Epithelial cell of esophagus (primary cell): ENCODE results near the gene FTO.
A peak's percentile ranks its signal among the peaks of the same experiment; 100 is the strongest.

Source experiments
- DNase-seq: peaks from one replicate; pipeline ENCODE4 v3.0.0; 2010; ENCODE audit warnings: low read depth
- H3K4me3 ChIP-seq: 2 replicates; pipeline ENCODE4 v1.5.1; 2011; ENCODE audit warnings: mild to moderate bottlenecking, low read length, control low read depth
- TF ChIP-seq, protein P1 (sequence below): IDR thresholded peaks from 2 replicates; pipeline ENCODE4 v1.5.1; 2011; ENCODE audit warnings: low read depth, mild to moderate bottlenecking, low read length, control low read depth, inconsistent platforms; ENCODE audit not compliant: insufficient read depth; ENCODE audit errors: missing control alignments

Gene FTO

DNA sequence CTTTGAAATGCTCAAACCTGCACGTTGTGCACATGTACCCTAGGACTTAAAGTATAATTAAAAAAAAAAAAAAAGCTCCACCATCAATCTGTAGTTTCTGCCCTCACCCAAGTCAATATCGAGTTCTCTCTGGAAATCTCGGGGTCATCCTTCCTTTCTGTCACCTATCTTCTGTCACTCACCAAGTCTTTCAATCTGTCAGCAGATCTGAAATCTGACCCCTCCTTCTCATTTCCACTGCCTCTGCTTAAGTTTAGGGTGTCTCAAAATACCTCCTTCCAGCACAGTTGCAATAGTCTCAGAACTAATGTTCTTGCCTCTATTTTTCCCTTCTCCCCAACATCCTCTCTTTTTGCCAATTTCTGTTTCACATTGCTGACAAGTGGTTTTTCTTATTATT is 32.3 kb downstream of the FTO start:
- TF ChIP-seq, protein P1, sequence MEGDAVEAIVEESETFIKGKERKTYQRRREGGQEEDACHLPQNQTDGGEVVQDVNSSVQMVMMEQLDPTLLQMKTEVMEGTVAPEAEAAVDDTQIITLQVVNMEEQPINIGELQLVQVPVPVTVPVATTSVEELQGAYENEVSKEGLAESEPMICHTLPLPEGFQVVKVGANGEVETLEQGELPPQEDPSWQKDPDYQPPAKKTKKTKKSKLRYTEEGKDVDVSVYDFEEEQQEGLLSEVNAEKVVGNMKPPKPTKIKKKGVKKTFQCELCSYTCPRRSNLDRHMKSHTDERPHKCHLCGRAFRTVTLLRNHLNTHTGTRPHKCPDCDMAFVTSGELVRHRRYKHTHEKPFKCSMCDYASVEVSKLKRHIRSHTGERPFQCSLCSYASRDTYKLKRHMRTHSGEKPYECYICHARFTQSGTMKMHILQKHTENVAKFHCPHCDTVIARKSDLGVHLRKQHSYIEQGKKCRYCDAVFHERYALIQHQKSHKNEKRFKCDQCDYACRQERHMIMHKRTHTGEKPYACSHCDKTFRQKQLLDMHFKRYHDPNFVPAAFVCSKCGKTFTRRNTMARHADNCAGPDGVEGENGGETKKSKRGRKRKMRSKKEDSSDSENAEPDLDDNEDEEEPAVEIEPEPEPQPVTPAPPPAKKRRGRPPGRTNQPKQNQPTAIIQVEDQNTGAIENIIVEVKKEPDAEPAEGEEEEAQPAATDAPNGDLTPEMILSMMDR = no peak
- no peak for DNase-seq

DNA sequence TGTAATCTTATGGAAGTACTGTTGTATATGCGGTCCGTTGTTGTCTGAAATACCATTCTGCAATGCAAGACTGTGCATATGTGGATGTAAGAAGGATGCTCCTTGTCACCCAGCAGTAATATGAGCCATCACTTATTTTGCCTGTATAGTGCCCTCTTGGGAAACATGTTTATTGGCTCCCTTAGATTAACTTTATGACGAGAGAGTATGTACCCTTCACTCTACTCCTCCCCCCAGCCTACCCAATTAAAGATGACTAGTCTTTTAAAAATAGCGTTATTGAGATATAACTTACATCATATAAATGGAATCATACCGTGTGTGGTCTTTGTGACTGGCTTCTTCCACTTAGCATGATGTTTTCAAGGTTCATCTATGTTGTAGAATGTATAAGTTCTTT is 33.6 kb downstream of the FTO start:
- no peak overlapping the region for H3K4me3 ChIP-seq
- TF ChIP-seq, protein P1 = no peak
- DNase-seq = no peak

More for the DNA sequence above, 32.3 kb downstream of the FTO start:
- no peak overlapping the region for H3K4me3 ChIP-seq

DNA sequence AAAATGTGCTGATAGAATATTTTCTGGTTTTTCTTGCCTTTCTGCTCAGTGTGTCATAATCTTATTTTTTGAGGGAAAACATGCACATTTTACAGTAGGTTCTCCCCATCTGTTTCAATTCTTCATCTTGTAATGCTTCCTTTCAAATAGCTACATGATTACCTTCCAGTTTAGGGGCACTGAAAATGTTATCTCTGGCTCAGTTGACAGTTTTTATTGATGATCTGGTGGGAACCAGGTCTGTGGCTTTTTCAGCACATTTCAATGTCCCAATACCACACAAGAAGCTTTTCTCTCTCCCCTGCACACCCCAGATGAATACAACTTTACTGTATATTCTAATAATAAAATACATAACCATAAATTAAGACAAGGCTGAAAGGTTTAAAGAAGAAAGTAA is 36.5 kb downstream of the FTO start:
- TF ChIP-seq, protein P1 = no peak
- H3K4me3 ChIP-seq = no peak overlapping the region
- DNase-seq = no peak

DNA sequence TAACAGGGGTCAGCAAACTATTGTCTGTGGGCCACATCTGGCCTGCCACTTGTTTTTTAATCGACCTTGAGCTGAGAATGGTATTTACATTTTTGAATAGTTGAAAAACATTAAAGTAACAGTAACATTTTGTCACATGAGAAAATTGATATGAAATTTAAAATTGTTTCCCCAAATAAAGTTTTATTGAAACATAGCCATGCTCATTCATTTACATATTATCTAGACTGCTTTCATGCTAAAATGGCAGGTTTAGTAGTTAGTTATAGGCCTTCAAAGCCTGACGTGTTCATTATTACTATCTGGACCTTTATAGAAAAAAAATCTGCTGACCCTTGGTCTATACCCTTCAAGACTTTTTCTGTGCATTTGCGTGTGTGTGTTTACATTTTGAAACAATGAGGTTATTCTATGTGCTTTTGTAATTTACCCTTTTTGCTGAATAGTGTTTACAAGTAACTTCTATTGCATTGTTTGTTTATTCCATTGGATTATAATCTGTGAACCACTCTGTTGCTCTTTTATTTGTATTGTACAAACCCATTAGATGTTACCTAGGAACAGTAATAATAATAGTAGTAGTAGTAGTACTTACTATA is 37.1 kb downstream of the FTO start:
- DNase-seq = no peak
- no peak overlapping the region for H3K4me3 ChIP-seq
- TF ChIP-seq, protein P1 = no peak

DNA sequence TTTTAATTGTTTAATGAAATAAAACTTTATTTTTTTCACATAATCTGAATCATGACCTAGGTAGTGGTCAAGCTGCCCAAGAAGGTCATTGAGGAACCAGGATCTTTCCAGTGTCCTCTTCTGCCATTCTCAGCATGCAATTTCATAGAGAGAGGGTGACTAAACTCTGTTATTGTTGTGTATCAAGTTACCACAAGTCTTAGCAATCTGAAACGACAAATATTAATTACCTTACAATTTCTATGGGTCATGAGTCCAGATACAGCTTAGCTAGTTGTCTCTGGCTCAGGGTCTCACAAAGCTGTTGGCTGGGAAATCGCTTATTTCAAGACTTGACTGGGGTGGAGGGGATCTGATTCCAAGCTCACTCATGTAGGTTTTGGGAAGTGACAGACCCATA is 37.6 kb downstream of the FTO start:
- DNase-seq = peak; percentile 68
- no peak overlapping the region for H3K4me3 ChIP-seq
- TF ChIP-seq, protein P1 = no peak

DNA sequence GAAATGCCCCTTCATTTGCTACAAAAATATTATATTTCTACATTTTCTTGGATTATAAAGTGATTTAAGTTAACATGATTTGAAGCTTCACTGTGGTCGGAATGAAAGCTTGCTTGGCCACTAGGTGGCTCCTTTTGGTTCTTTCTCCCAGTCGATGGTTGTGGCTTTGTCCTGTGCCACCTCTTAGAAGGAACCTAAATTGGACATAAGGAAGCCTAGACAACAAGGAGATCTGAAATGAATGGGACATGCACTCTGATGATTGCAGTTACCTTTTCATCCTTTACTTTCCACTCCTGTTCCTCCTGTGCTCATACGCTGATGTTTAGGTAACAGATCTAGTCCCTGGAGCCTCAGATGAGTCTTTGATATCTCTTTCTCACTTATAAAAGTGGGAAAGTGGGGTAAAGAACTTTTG is 39.2 kb downstream of the FTO start:
- no peak overlapping the region for H3K4me3 ChIP-seq
- DNase-seq = peak; percentile 62
- TF ChIP-seq, protein P1 = peak; percentile 76

DNA sequence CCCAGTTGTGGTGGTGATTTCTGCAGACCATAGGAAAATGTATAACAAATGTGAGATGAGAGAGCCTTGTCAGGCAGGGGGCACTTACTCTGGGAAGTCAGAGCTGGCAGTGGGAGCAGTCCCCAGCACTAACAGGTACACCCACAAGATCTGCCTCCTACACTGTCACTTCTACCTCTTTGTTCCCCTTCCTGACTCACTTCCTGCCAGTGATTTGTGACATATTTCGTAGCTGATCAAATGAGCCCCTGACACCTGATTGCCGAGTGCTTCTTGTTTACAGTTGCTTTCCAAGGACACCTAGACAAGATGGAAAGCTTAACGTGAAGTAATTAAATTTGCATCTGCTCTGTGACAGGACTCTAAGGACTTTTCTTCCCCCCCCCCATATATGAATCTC is 40.5 kb downstream of the FTO start:
- TF ChIP-seq, protein P1 = no peak
- H3K4me3 ChIP-seq = no peak overlapping the region
- peak; percentile 27 for DNase-seq
